GM19025 (cell line): ENCODE results near the gene TBC1D22A.

Experiments
- ATAC-seq: cut with Tn5 transposase; IDR thresholded peaks from one replicate; pipeline ENCODE4 v1.9.1; 2021; ENCODE audit warnings: mild to moderate bottlenecking, low read depth, moderate library complexity; ENCODE audit not compliant: unreplicated experiment

Gene TBC1D22A

GRCh38 chr22:47122441-47123000 lies 360.1 kb downstream of the TBC1D22A start:
- no peak for ATAC-seq

DNA sequence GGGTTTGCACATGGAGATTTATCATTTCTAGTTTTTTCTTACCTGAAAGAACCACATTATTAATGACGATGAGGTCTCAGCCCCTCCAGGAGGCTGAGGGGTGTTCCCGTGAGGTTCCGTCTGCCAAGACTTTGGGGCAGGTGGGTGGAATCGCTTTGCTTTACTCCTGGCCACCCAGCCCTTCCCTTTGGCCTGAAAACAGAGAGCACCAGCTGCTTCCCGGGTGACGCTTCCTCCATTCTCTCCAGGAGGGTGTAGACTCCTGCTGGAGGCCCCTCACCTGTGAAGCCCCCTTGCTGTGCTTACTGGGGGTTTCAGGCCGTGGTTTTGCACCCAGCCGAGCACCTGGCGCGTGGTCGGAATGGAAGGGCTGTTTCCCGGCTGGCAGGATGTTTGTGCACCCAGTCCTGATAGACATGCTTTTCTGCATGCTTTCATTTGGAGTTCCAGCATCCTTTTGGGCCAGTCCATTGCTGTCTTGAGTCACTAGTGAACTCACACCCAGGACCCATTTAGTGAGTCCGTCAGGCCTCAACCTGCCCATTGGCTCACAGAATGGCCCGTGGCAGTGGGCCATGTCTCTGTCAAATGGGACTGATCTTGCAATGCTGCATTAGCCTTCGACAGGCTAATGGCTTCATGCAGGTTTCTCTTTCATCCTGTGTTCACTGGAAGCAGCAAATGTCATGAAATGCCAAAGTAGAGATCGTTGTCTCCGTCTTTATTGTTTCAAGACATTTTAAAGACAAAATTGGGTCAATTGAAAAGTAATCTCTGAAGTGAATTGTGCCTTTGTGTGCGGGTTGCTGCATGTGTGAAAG lies 360.8 kb downstream of the TBC1D22A start:
- ATAC-seq = no peak

GRCh38 chr22:47123827-47124442 lies 361.5 kb downstream of the TBC1D22A start:
- no peak for ATAC-seq

DNA sequence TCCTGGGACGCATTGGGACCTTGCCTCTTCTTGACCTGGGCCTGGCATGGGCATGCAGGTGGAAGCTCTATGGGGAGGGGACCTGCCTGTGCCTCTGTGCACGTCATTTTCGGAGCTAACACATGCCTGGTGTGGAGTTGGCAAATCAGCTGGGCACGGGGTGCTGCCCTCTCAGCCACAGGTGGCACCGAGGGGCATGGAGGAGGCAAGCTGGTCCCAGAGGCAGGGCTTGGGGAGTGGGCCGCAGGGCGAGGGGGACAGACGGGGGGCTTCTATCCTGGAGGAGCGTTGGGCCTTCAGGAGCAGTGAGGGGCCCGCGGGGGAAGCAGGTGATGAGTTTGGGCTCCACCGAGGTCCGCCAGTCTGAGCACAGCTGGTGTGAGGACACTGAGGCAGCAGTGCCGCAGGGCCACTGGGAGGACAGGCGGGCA lies 362.0 kb downstream of the TBC1D22A start:
- ATAC-seq = no peak

DNA sequence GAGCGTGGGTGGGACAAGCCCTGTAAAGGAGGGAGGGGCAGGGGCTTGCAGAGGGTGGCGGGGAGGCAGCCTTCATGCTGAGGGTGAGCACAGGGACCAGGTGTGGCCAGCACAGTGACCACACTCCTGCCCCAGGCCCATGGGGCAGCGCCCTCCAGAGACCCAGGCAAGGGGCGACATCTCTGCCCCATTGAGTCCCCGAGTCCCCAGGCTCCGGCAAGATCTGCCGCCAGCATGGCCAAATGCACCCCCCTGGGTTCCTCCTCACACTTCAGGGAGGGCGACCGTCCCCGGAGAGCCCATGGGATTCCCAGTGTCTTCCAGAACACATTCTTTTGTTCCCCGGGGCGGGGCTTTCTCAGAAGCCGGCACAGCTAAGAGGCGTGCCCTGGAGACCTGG lies 362.5 kb downstream of the TBC1D22A start:
- no peak for ATAC-seq

GRCh38 chr22:47125603-47126002 lies 363.2 kb downstream of the TBC1D22A start:
- ATAC-seq = no peak

GRCh38 chr22:47126344-47126811 lies 363.9 kb downstream of the TBC1D22A start:
- no peak for ATAC-seq

- no peak for ATAC-seq
Observed at GRCh38 chr22:47127441-47127871, 365.0 kb downstream of the TBC1D22A start.

DNA sequence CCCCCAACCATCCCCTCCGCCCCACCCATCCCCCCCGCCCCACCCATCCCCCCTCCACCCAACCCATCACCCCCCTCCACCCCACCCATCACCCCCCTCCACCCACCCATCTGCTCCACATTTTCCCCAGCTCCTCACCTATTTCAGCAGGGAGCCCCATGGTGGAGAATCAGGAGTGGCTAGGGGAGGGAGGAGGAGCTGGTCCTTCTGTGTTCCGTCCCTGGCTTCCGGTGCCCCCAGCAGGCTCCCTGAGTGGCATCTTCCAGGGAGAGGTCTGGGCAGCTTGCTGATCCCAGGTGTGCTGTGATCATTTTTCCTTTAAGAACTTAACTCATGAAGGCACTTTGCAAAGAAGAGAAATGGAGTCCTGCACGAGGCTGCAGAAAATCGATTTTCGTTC lies 365.8 kb downstream of the TBC1D22A start:
- no peak for ATAC-seq

DNA sequence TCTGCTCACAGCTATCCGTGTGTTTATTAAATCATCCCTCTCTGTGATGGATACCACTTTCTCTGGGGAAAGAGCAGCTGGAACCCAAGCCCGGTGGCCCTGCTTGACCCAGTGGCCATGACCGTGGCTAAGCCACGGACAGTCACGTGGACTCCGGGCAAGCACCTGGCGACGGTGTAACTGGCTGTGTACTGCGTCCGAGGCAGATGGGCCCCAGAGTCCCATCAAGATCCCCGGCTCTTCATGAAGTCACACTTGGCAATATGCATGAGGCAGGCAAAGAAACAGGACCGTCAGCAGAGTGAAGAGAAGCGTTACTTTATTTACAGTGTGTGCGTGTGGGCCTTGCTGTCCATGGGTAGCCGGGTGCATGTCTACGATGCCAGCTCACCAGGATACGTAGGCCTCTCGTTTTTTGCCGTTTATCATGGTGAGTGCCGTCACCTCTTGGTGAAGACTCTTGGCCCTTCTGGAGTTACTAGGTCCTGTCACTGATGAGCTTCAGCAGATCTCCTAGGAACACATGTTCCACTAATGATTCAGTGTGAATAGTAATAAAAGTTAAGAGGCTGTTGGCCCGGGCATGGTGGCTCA lies 366.3 kb downstream of the TBC1D22A start:
- ATAC-seq = no peak

- ATAC-seq = no peak
Observed at GRCh38 chr22:47129902-47130635, 367.6 kb downstream of the TBC1D22A start.

DNA sequence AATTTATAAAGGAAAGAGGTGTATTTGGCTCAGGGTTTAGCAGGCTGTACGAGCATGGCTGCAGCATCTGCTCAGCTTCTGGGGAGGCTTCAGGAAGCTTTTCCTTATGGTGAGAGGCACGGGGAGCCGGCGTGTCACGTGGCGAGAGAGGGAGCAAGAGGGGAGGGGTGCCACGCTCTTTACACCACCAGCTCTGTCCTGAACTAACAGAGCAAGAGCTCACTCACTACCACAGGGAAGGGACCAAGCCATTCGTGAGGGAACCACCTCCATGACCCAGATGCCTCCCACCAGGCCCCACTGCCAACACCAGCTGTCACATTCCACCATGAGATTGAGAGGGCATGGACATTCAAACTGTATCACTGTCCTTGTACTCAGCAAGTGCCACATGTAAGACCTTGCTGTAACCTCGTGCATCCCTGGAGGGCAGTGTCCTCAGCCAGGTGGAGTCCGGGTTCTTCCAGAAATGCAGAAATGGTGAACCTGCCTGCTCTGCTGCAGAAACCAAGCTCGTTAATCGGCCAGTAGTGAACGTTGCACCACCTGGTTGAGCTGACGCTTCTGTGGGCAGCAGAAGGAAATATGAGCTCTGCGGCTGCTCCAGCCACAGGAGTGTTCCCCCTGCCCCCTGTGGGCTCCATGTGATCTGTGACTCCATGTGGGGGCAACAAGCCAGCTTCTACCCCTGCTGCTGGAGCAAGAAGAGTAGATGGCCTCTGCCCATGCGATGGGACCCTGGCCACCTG lies 368.6 kb downstream of the TBC1D22A start:
- ATAC-seq = no peak

- ATAC-seq = no peak
Observed at GRCh38 chr22:47131632-47132427, 369.4 kb downstream of the TBC1D22A start.

GRCh38 chr22:47132428-47132825 lies 370.0 kb downstream of the TBC1D22A start:
- no peak for ATAC-seq

DNA sequence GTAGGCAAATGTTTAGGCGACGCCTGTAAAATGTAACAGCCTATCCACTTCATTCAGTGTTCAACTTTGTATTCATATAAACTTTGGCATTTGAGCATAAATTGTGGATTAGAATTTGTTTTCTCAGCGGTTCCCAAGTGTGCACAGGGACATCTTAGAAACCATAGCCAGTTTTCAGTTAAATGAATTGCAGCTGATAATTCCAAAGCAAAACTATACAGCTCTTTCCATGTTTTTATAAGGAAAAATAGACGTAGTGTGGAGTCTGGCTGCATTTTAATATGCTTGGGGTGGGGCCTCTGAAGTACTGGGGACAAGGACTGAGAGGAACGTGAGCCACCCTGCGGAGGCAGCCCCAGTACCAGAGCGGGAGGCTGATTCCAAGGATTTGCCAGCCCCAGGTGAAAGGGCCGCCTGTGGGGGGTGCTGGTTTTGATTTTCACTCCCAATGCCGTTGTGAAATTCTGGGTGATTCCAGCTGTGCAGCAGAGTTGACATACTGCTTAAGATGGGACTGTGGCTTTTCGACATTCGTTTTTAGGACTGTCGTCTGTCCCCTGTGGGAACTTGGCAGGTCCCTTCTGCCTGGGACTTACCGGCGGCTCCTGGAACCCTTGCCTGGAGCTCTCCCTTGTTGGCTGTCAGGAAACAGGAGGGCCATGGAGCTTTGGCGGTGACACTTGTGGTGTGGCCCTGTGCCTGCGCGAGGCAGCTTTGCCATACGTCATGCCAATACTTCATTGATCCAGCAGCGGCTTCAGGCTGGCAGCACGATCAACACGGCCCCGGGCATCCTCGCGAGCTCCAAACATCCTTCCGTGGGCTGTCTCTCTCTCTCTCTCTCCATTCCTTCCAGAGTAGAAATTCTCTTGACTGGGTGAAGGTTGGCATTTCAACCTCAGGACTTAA lies 370.9 kb downstream of the TBC1D22A start:
- no peak for ATAC-seq

- no peak for ATAC-seq
Observed at GRCh38 chr22:47134222-47134621, 371.8 kb downstream of the TBC1D22A start.

- ATAC-seq = no peak
Observed at GRCh38 chr22:47135338-47135737, 372.9 kb downstream of the TBC1D22A start.

DNA sequence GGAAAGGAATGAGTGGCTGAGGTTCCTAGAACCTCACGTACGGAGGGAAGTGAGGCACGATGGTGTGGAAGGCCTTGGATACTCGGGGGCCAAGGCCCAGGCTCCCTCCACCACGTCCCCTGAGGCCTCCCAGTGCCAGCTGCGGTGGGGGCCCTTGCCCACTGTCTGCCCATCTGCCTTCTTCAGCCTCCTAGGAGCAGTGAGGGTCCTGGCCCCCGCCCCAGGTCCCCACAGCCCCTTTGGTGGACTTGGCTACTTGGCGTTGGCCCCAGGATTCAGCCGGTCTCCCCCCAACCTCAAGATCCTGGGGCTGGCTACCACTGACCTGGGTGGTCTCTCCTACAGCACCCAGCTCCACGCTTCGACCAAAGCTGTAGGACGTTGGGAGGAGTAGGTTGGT lies 373.6 kb downstream of the TBC1D22A start:
- ATAC-seq = no peak
